HT-29 (cell line): ENCODE data around the gene YWHAH. TPM values are rescaled to one million over a fixed set of nuclear protein-coding genes. Genes with fewer than 3 reads are reported as not detected.
A peak's percentile ranks its signal among the peaks of the same experiment; 100 is the strongest.

Experiments used
- DNase-seq: peaks from one replicate; pipeline ENCODE4 v3.0.0-alpha.2; 2015; ENCODE audit warnings: low spot score
- total RNA-seq: library from RNA; depleted of rRNA; stranded (reverse); fragments of >200 nt; shearing (Covaris generic); gene quantifications from 2 replicates; pipeline ENCODE4 v1.2.3, GENCODE V29; 2014

The YWHAH gene
- total RNA-seq, 1 experiment from 2014 or later: 111 TPM

- no peak for DNase-seq
These were observed 21.2 kb upstream of the YWHAH start for GRCh38 chr22:31923136-31923535.

DNA sequence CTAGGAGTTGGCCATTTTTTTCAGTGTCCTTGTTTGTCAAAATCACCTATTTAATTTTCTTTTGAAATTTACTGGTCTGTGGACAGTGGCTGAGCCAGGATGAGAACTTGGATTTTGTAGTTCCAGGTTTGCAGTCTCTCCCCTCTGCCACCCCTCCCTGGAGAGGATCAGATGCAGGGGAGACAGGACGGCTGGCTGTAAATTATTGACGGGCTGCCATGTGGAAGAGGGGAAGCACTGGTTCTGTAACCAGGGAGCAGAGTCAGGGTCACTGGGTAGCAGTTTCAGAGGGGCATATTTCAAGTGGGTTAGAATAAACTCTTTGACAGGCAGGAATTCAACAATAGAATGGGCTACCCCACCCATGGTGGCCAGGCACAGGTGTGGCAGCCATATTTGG is 20.6 kb upstream of the YWHAH start:
- DNase-seq: no peak

- DNase-seq: no peak
These were observed 19.3 kb upstream of the YWHAH start for GRCh38 chr22:31925056-31925455.

DNA sequence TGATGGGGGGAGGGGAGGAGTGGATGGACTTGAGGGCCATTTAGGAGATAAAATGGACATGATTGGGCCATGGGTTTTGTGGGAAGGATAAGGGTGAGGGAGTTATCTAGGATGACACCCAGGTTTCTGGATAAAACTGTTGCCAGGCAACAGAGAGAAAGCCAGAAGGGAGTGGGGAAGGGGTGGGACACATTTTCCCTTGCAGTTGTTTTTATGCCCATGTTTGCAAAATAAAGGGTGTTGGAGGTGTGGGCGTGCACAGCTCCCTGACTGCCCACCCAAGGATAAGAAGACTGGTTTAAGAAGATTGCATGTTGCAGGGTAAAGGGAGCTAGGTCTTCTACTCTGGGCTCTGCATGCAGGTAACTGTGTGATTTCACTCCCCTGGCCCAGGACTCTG is 18.3 kb upstream of the YWHAH start:
- no peak for DNase-seq

DNA sequence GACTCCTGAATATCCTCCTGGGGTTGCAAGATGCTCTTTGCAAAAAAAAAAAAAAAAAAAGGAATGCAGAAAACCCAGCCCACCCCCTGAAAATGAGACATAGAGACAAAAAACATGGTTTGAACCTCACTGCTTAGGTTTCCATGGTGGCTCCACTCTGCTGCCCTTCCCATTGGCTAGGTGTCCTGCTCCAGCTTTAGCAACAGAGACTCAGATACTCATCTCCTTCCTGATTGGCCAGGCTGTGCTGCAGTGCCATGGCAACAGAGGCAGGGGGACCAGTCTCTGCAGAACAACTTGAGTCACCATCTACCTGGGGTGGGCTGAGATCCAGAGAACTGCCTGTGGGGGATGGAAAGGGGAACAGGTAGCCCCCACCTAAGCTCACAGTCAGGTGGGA is 17.4 kb upstream of the YWHAH start:
- DNase-seq: no peak

GRCh38 chr22:31927562-31927961 is 16.8 kb upstream of the YWHAH start:
- no peak for DNase-seq

GRCh38 chr22:31929167-31929930 is 15.0 kb upstream of the YWHAH start:
- no peak for DNase-seq

DNA sequence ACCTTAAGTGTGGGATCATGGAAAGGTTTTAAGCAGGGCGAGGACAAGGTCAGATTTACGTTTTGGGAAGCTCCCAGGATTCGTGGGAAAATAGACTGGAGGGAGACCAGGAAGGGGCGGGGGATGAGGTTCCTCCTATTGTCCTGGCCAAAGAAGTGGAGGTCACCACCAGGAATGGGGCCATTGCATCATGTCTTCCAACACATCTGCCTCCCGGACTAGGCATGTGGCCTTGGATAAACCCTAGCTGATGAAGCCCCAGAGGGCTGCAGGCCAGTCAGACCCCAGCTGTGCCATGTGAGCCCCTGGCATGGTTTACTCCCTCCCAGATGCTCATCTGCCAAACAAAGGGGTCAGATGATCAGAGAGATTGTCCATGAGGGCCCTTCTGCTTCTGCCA is 11.5 kb upstream of the YWHAH start:
- no peak for DNase-seq

GRCh38 chr22:31933406-31933805 is 10.9 kb upstream of the YWHAH start:
- DNase-seq: no peak

DNA sequence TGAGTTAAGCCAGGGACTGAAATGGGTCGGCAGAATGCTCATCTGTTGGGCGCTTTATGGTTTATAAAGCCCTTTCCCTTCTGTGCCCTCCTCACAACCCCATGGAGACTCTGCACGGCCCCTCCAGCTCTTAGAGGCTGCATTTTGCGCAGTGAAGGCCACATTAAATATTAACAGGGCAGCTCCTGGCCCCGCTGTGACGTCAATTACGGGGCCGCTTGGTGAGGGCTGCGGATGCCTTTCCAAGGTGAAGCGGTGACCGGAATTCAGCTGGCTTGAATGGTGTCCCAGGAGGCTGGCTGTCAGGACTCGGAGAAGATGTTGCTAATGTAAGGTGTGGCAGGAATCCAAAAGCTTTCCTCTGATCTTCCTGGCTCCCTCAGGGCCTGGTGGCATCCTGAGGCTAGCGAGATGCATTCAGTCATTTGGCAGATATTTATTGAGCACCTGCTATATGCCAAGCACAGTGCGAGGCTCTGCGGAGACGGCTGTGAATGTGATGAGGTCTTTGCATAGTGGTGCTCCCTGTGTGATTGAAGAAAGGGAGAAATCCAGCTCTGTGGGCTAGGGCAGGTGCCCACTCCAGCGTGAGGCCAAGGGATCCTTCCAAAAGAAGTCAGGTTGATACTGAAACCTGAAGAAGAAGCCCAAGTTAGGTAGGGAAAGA is 10.4 kb upstream of the YWHAH start:
- DNase-seq: no peak

DNA sequence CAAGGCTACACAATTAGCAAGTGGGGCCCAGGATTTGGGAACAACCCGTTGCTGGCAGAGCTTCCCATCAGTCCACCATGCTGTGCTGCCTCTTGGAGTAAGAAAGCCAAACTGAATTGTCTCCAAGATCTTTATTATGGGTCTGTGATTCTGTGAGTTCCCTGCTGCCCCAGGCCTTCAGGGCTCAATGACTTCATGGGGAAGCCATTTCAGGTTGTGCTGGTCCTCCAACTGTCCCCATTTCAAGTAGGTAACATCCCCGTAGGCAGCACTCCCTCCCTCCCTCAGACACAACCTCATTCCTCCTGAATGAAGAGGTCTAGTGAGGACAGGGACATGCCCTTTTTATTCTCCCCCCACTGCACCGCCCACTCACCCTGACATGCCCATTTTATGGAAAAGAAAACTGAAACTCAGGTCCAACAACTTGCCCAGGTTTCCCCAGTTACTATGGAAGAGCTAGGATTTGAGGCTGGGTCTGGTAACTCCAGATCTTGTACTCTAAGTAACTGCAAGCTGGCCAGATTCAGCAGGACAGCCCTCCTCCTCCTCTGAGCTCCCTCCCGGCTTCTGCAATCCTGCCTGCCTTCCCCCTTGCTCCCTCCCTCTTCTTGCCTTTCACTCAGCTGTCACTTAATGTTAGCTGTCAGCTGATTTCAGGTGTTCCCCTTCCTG is 8.2 kb upstream of the YWHAH start:
- DNase-seq: no peak

- no peak for DNase-seq
These were observed 7.0 kb upstream of the YWHAH start for GRCh38 chr22:31937341-31937740.

GRCh38 chr22:31938296-31938695 is 6.0 kb upstream of the YWHAH start:
- no peak for DNase-seq

DNA sequence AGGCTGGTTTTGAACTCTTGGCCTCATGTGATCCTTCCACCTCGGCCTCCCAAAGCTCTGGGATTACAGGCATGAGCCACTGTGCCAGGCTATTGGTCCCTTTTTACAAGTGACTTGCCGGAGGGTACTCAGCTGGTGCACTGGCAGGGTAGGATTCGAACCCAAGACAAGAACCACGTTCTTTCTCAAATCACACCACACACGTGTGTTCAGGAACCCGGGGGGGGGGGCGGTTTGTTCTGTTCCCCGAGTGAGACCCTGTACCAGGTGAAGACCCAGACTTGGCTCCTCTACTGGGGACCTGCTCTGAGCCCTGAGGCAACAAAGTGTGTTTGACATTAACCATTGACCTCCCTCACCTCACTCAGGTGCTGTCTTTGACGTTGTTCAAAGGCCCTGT is 3.8 kb upstream of the YWHAH start:
- DNase-seq: no peak

DNA sequence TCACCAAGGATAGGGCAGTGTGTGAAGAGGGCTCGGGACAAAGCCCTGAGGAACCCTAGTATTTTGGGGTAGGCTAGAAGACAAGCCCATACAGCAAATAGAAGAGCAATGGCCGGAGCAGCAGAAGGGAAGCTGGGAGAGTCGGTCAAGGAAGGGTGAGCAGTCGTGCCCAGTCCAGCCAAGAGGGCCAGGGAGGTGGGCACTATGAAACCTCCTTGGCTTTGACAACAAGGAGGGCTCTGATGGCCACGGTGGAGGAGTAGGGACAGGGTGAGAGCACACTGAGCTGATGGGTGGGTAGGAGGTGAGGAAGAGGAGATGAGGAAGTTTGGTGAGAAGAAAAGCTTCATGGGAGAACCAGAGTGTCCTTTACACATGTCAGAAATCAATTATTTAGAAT is 2.2 kb upstream of the YWHAH start:
- no peak for DNase-seq

GRCh38 chr22:31943206-31943977 is 943 bp upstream of the YWHAH start:
- no peak for DNase-seq

DNA sequence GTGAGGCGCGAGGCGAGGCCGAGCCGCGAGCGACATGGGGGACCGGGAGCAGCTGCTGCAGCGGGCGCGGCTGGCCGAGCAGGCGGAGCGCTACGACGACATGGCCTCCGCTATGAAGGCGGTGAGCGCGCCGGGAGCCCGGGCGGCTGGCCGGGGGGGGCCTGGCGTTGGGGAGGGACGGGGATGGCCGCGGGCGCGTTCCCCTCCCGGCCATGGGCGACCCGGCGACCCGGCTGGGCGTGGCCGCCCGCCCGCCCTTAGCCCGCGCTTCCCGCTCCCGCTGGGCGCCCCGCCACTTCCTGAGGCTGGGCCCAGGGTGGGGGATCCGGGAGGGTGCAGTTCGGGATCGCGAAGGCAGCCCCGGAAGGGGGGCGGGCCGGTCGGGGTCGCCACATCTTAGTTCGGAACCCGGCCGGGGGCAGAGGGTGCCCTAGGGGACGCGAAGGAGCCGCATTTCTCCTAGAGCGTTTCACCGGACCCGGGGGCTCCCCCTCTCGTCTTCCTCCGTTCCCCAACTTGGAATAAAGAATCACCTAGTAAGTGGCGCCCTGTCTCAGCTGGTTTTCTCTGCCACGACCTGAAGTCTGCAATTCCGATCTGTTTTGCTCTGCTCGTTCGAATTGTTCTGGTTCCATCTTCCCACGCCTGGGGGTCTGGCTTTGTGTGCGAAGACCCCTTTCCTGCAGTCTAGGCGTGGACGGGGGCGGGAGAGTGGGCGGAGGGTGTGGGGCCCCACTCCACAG is 536 bp downstream of the YWHAH start:
- peak; percentile 27 for DNase-seq

- DNase-seq: peak; percentile 7
These were observed 1.1 kb downstream of the YWHAH start for GRCh38 chr22:31945443-31945855.

GRCh38 chr22:31945971-31946680 is 1.8 kb downstream of the YWHAH start:
- DNase-seq: no peak

DNA sequence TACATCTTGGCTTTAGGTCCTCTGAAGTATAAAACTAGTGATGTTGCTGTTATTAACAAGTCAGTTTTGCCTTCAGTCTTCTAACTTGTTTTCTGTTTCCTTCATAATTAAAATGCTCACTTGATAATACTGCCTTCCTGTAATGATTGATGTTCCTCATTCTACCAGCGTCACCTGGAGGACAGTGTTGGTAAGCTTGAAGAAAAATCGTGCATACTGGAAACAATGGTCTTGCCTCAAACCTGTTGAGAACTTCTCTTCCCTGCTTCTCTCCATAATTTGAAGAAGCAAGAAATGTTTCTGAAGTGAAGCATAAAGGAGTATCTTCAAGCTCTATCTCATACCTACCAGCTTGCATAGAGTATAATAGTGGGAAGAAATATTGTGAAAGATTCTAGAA is 3.0 kb downstream of the YWHAH start:
- peak; percentile 54 for DNase-seq

DNA sequence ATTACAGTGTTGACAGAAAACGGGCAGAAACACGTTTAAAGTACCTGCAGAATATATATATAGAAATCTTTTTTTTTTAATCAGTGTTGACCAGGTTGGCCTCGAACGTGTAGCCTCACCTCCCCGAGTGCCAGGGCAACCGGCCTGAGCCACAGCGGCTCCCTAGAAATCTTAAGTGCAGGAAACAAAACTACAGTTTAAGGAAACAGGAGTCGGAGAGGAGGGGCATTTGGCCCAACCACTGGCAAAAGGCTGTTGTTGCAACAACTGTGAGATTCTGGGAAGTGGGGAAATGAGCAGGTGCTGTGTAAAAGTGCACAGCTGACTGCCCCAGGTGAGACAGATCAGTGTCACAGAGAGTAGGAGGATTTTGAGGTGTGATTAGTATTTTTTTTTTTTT is 3.7 kb downstream of the YWHAH start:
- no peak for DNase-seq
